ENCODE measurements around the gene SRBD1. TPM values are rescaled to one million over a fixed set of nuclear protein-coding genes. Genes with fewer than 3 reads are reported as not detected.

The SRBD1 gene
- total RNA-seq, 1 donor from 2014 or later = 13.8 TPM

- peaks cover 80% of the 10 kb centered on the region for H3K27me3 Mint-ChIP-seq (ENCODE audit: unreplicated experiment)
- no peak for DNase-seq (ENCODE audit: extremely low spot score, unreplicated experiment)
- no peaks in the 10 kb centered on the region for H3K9me3 Mint-ChIP-seq (ENCODE audit: unreplicated experiment)
- H3K4me3 Mint-ChIP-seq (ENCODE audit: unreplicated experiment) = no peak overlapping the region
- H3K4me1 Mint-ChIP-seq (ENCODE audit: unreplicated experiment) = peaks cover 7% of the 10 kb centered on the region
- no peak for TF ChIP-seq CTCF (IDR thresholded peaks at IDR 0.05)
- no peaks in the 10 kb centered on the region for H3K36me3 Mint-ChIP-seq (ENCODE audit: unreplicated experiment)
- H3K27ac Mint-ChIP-seq (ENCODE audit: unreplicated experiment) = no peak overlapping the region
Observed at GRCh38 chr2:45634223-45634622, 23.2 kb upstream of the SRBD1 start.

GRCh38 chr2:45631955-45632354 lies 20.9 kb upstream of the SRBD1 start:
- no peaks in the 10 kb centered on the region for H3K4me1 Mint-ChIP-seq (ENCODE audit: unreplicated experiment)
- H3K36me3 Mint-ChIP-seq (ENCODE audit: unreplicated experiment) = no peaks in the 10 kb centered on the region
- H3K4me3 Mint-ChIP-seq (ENCODE audit: unreplicated experiment) = no peak overlapping the region
- no peak overlapping the region for H3K27ac Mint-ChIP-seq (ENCODE audit: unreplicated experiment)
- peaks cover 66% of the 10 kb centered on the region for H3K27me3 Mint-ChIP-seq (ENCODE audit: unreplicated experiment)
- DNase-seq (ENCODE audit: extremely low spot score, unreplicated experiment) = no peak
- no peaks in the 10 kb centered on the region for H3K9me3 Mint-ChIP-seq (ENCODE audit: unreplicated experiment)
- TF ChIP-seq CTCF (IDR thresholded peaks at IDR 0.05) = no peak

- Mint-ChIP-seq H3K9me3 (ENCODE audit: unreplicated experiment) (no peaks in the 10 kb centered on the region), H3K27ac (ENCODE audit: unreplicated experiment) (no peak overlapping the region), H3K4me1 (ENCODE audit: unreplicated experiment) (no peaks in the 10 kb centered on the region), H3K36me3 (ENCODE audit: unreplicated experiment) (no peaks in the 10 kb centered on the region), H3K27me3 (ENCODE audit: unreplicated experiment) (peaks cover 70% of the 10 kb centered on the region), H3K4me3 (ENCODE audit: unreplicated experiment) (no peak overlapping the region)
- no peak for DNase-seq (ENCODE audit: extremely low spot score, unreplicated experiment)
- TF ChIP-seq CTCF (IDR thresholded peaks at IDR 0.05) = no peak
Observed at GRCh38 chr2:45631319-45631718, 20.3 kb upstream of the SRBD1 start.

- Mint-ChIP-seq H3K27ac (ENCODE audit: unreplicated experiment) (no peak overlapping the region), H3K4me1 (ENCODE audit: unreplicated experiment) (no peaks in the 10 kb centered on the region), H3K4me3 (ENCODE audit: unreplicated experiment) (no peak overlapping the region), H3K9me3 (ENCODE audit: unreplicated experiment) (no peaks in the 10 kb centered on the region), H3K36me3 (ENCODE audit: unreplicated experiment) (no peaks in the 10 kb centered on the region), H3K27me3 (ENCODE audit: unreplicated experiment) (peaks cover 67% of the 10 kb centered on the region)
- TF ChIP-seq CTCF (IDR thresholded peaks at IDR 0.05) = no peak
- DNase-seq (ENCODE audit: extremely low spot score, unreplicated experiment) = no peak
Observed at GRCh38 chr2:45629971-45630370, 18.9 kb upstream of the SRBD1 start.

GRCh38 chr2:45627911-45628310 lies 16.8 kb upstream of the SRBD1 start:
- Mint-ChIP-seq H3K36me3 (ENCODE audit: unreplicated experiment) (no peaks in the 10 kb centered on the region), H3K9me3 (ENCODE audit: unreplicated experiment) (no peaks in the 10 kb centered on the region), H3K4me1 (ENCODE audit: unreplicated experiment) (no peaks in the 10 kb centered on the region), H3K27me3 (ENCODE audit: unreplicated experiment) (peaks cover 64% of the 10 kb centered on the region), H3K4me3 (ENCODE audit: unreplicated experiment) (no peak overlapping the region), H3K27ac (ENCODE audit: unreplicated experiment) (no peak overlapping the region)
- DNase-seq (ENCODE audit: extremely low spot score, unreplicated experiment) = no peak
- no peak for TF ChIP-seq CTCF (IDR thresholded peaks at IDR 0.05)

Data from osteocyte (in vitro differentiated cells).